Psoas muscle (tissue), 8 donors: ENCODE results near the gene AP1G2. TPM values are rescaled to one million over a fixed set of nuclear protein-coding genes. Genes with fewer than 3 reads are reported as not detected.
"Not testable (repeated sequence)": the region's sequence is repeated elsewhere in the genome, so short reads cannot be mapped to it uniquely, and the experiment has no call there.

Experiments used
- ATAC-seq, 4 donors: fragments of 200-7000 bp; cut with Tn5 transposase; one replicate each; pipeline ENCODE4 v1.9.1; 2020; ENCODE audit warnings: moderate library complexity in 3 of 4, mild to moderate bottlenecking in 2 of 4
- DNase-seq, 2 donors: peaks; one replicate each; pipeline ENCODE4 v3.0.0-alpha.2; 2020
- H3K27ac ChIP-seq: fragments of 200-600 bp; one replicate; pipeline ENCODE4 v1.8.0; 2022
- H3K27me3 ChIP-seq, 3 donors: fragments of 200-600 bp in 1 of 3; one replicate each; pipeline versions ENCODE4 v1.6.1 to v1.8.0; 2013 to 2022; ENCODE audit warnings: low read length in 2 of 3, mild to moderate bottlenecking in 2 of 3, moderate library complexity in 1 of 3; ENCODE audit not compliant: insufficient read depth in 3 of 3
- H3K36me3 ChIP-seq, 2 donors: fragments of 200-600 bp in 1 of 2; one replicate each; pipeline versions ENCODE4 v1.6.1 to v1.8.0; 2013 to 2022; ENCODE audit warnings: low read depth in 1 of 2, mild to moderate bottlenecking in 1 of 2, moderate library complexity in 1 of 2; ENCODE audit not compliant: insufficient read depth in 1 of 2
- H3K4me1 ChIP-seq: fragments of 200-600 bp; one replicate; pipeline ENCODE4 v1.8.0; 2022
- H3K4me3 ChIP-seq: fragments of 200-600 bp; one replicate; pipeline ENCODE4 v1.8.0; 2022; ENCODE audit warnings: mild to moderate bottlenecking
- H3K9me3 ChIP-seq: fragments of 200-600 bp; one replicate; pipeline ENCODE4 v1.8.0; 2022
- WGBS, 3 donors: extraction: QIAGEN DNeasy Blood & Tissue Kit; methylation state at CpG; one replicate each; pipeline versions ENCODE4 v1.1.6 to v1.1.7; 2013; 5-methylcytosine and 5-hydroxymethylcytosine counted together
- intact Hi-C, 2 donors: fragments of 100-400 bp; cut with DNase I; formaldehyde crosslinking; loops; one replicate each; pipeline versions ENCODE4 v1.11.0 to v1.14.2; 2022
- polyA plus RNA-seq, 3 donors: library from polyadenylated mRNA; stranded (reverse); fragments of 200-250 nt; gene quantifications; one replicate each; pipeline ENCODE4 v1.2.3, GENCODE V29; 2013
- total RNA-seq, 4 donors: library from RNA; stranded (reverse); fragmentation: NEBNext Ultra II Directional in 2 of 4; extraction: Animal tissue kit (Norgen Biotek cat#: 25700) in 2 of 4; gene quantifications; one replicate each; pipeline versions ENCODE4 v1.2.1 to v1.2.4, GENCODE V29; 2021 to 2023
- TF ChIP-seq, protein P1 (sequence below): fragments of 200-600 bp; IDR thresholded peaks from one replicate; pipeline ENCODE4 v1.8.0; 2022; ENCODE audit warnings: antibody characterized with exemption
- donor health status: healthy with polysubstance abuse.
- donor health status: DM: no; HTN: no; CAD: no; lungs with moderate emphysema.
- donor health status: Bipolar disorder and iron deficiency.
- donor health status: healthy.
- donor health status: DM: yes; HTN: yes; CAD: no.
- donor health status: DM: no; HTN: no; CAD: no.
- donor health status: DM: no; HTN: no; CAD: no.
- donor health status: DM: yes; HTN: yes; CAD: no.

Gene AP1G2
- total and polyA plus RNA-seq, 7 donors, result 3.3 to 11.0 (median 5.3) TPM

DNA sequence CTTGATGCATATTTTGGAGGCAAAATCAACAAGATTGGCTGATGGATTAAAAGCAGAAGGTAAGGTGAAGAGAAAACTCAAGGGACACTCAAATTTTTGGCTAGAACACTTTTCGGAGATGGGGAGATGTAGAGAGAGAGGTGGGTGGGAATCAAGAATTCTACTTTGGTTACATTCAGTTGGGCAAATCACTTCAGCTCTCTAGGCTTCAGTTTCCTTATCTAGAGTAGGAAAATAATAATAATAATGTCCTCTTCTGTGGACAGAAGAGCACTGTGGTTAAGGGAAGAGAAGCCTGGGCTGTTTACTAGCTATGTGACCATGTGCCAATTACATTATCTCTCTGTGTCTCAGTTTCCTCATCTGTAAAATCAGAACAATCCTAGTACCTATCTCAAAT lies 45.2 kb upstream of the AP1G2 start:
- Histone ChIP-seq H3K36me3 (no peaks in the 10 kb centered on the region), H3K27ac (no peak overlapping the region), H3K27me3 (peaks cover 0 to 6% (median 0%) of the 10 kb centered on the region in 3 donors), H3K4me1 (no peaks in the 10 kb centered on the region), H3K9me3 (no peaks in the 10 kb centered on the region), H3K4me3 (no peak overlapping the region)
- ATAC-seq, result no peak
- intact Hi-C loops, result no loop called here
- TF ChIP-seq, protein P1, sequence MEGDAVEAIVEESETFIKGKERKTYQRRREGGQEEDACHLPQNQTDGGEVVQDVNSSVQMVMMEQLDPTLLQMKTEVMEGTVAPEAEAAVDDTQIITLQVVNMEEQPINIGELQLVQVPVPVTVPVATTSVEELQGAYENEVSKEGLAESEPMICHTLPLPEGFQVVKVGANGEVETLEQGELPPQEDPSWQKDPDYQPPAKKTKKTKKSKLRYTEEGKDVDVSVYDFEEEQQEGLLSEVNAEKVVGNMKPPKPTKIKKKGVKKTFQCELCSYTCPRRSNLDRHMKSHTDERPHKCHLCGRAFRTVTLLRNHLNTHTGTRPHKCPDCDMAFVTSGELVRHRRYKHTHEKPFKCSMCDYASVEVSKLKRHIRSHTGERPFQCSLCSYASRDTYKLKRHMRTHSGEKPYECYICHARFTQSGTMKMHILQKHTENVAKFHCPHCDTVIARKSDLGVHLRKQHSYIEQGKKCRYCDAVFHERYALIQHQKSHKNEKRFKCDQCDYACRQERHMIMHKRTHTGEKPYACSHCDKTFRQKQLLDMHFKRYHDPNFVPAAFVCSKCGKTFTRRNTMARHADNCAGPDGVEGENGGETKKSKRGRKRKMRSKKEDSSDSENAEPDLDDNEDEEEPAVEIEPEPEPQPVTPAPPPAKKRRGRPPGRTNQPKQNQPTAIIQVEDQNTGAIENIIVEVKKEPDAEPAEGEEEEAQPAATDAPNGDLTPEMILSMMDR, result no peak
- DNase-seq, result no peak
- 88 to 97% (median 96%) methylated on average over 1 of the region's 1 CpG for WGBS, 3 donors

DNA sequence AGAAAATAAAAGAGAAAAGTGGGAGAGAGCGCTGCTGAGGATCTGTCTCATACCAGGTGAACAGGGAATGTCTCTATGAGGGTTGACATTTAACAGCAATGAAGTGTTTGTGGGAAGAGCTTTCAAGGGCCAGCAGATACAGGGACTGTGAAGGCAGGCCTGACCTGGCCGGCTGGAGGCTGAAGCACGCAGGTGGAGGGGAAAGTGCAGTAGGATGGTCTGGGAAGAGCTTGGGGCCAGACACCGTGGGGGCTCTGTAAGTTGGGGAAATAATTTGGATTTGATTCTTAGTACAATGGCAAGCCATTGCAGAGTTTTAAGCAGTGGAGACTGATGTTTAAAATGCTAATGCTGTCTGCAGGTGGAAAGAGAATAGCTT lies 44.8 kb upstream of the AP1G2 start:
- Histone ChIP-seq H3K36me3 (no peaks in the 10 kb centered on the region), H3K27me3 (peaks cover 0 to 6% (median 0%) of the 10 kb centered on the region in 3 donors), H3K27ac (no peak overlapping the region), H3K9me3 (no peaks in the 10 kb centered on the region), H3K4me1 (no peaks in the 10 kb centered on the region), H3K4me3 (no peak overlapping the region)
- TF ChIP-seq, protein P1, result no peak
- intact Hi-C loops, result no loop called here
- no peak for DNase-seq
- no peak for ATAC-seq
- WGBS, 3 donors, result 61 to 79% (median 64%) methylated on average over 4 of the region's 4 CpGs

DNA sequence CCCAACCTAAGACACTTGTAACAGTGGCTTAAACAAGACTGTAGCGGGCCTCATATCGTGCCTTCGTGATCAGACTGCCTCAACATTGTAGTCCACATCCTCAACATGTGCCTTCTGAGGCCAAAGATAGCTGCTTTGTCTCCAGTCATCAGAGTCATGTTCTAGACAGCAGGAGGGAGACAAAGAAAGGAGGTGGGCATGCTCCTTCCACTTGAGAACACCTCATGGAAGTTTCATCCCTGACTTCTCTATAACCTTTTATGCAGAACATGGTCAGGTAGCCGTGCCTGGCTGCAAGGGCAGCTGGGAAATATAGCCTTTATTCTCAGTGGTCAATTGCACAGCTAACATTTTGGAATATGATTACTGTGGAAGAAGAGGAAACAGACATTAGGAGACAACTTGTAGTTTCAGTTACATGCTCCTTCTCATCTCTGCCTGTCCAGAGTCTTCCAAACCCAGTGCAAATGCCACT lies 43.3 kb upstream of the AP1G2 start:
- no peak overlapping the region for H3K4me3 ChIP-seq
- WGBS, 3 donors, result 58 to 59% (median 59%) methylated on average over 4 of the region's 4 CpGs
- peaks cover 0 to 6% (median 0%) of the 10 kb centered on the region in 3 donors for H3K27me3 ChIP-seq
- H3K27ac ChIP-seq, result no peak overlapping the region
- DNase-seq (no peak), ATAC-seq (no peak)
- H3K9me3 ChIP-seq, result no peaks in the 10 kb centered on the region
- TF ChIP-seq, protein P1, result no peak
- no peaks in the 10 kb centered on the region for H3K36me3 ChIP-seq
- no peaks in the 10 kb centered on the region for H3K4me1 ChIP-seq
- intact Hi-C loops, result no loop called here

DNA sequence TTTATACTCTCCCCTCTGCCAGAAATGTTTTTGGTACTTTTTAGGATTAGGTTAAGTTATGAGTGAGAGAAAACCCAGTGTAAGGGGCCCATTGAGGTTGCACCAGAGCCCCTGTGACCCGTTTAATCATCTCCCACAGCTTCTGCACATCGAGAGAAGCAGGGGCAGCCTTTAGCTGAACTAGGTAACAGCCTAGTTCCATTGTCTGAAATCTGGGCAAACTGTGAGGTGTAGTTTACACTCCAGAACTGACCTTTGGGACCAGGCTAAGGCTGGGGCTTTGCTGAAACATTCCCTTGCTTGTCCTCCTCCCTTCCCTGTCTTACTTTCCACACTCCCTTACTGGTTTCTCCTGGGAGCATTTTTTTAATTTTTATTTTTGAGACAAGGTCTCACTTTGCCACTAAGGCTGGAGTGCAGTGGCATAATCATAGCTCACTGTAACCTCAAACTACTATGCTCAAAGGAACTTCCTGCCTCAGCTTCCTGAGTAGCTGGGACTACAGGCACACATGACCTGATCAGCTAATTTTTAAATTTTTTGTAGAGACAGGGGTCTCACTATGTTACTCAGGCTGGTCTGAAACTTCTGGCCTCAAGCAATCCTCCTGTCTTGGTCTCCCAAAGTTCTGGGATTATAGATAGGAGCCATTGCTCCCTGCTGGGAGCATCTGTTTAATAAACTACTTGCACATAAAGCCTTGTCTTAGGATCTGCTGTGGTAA lies 42.7 kb upstream of the AP1G2 start:
- Histone ChIP-seq H3K4me1 (no peaks in the 10 kb centered on the region), H3K36me3 (no peaks in the 10 kb centered on the region), H3K27me3 (peaks cover 0 to 6% (median 0%) of the 10 kb centered on the region in 3 donors), H3K27ac (no peak overlapping the region), H3K4me3 (no peak overlapping the region), H3K9me3 (no peaks in the 10 kb centered on the region)
- no peak for DNase-seq
- TF ChIP-seq, protein P1, result no peak
- intact Hi-C loops, result no loop called here
- ATAC-seq, result no peak
- 46 to 56% (median 46%) methylated on average over 2 of the region's 2 CpGs for WGBS, 3 donors

DNA sequence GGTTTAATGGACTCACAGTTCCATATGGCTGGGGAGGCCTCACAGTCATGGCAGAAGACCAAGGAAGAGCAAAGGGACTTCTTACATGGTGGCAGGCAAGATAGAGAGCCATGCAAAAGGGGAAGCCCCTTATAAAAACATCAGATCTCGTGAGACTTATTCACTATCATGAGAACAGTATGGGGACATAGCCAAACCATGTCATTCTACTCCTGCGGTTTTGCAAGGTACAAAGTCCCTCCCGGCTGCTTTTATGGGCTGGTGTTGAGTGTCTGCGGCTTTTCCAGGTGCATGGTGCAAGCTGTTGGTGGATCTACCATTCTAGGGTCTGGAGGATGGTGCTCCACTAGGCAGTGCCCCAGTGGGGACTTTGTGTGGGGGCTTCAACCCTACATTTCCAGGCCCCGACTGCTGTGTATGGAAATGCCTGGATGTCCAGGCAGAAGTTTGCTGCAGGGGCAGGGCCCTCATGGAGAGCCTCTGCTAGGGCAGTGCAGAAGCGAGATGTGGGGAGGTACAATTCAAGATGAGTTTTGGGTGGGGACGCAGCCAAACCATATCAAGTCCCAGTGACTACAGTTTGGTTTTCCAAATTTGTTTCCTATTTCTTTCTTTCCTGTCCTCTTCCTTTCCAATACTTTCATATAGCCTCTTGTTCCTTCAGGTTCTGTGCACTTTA lies 42.0 kb upstream of the AP1G2 start:
- DNase-seq, H3K4me3 ChIP-seq, H3K27me3 ChIP-seq, H3K27ac ChIP-seq, H3K36me3 ChIP-seq, H3K9me3 ChIP-seq, ATAC-seq, intact Hi-C loops, H3K4me1 ChIP-seq: not testable (repeated sequence)
- 62 to 72% (median 71%) methylated on average over 6 to 7 of the region's 7 CpGs for WGBS, 3 donors
